ENCODE results near the gene MPST.

DNA sequence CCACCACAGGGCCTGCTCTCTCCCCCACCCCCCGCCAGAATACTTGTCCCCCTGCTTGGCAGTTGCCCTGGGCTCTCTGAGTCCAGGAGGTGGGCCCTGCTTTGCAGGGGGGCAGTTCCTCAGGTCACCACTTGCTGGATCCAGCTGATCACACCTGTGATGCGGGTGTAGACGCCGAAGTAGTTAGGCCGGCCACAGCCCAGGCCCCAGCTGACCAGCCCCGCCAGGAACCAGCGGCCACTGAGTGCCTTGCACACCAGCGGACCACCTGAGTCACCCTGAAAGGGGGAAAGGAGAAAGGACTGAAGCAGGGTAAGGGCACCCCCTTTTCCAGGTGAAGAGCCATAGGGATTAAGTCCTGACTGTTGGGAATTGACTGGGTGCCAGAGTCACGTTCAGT lies 46.4 kb downstream of the MPST start:
- TF ChIP-seq, protein P1, sequence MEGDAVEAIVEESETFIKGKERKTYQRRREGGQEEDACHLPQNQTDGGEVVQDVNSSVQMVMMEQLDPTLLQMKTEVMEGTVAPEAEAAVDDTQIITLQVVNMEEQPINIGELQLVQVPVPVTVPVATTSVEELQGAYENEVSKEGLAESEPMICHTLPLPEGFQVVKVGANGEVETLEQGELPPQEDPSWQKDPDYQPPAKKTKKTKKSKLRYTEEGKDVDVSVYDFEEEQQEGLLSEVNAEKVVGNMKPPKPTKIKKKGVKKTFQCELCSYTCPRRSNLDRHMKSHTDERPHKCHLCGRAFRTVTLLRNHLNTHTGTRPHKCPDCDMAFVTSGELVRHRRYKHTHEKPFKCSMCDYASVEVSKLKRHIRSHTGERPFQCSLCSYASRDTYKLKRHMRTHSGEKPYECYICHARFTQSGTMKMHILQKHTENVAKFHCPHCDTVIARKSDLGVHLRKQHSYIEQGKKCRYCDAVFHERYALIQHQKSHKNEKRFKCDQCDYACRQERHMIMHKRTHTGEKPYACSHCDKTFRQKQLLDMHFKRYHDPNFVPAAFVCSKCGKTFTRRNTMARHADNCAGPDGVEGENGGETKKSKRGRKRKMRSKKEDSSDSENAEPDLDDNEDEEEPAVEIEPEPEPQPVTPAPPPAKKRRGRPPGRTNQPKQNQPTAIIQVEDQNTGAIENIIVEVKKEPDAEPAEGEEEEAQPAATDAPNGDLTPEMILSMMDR (IDR thresholded peaks at IDR 0.05), result no peak
- no peak for TF ChIP-seq POLR2A (IDR thresholded peaks at IDR 0.05)
